Pancreas (tissue), 10 donors: ENCODE results near the gene OPN4. TPM values are rescaled to one million over a fixed set of nuclear protein-coding genes. Genes with fewer than 3 reads are reported as not detected.

ENCODE experiments used
- ATAC-seq, 4 donors: fragments of 200-7000 bp; cut with Tn5 transposase; one replicate each; pipeline versions ENCODE4 v1.8.0 to v1.9.1; 2020; ENCODE audit warnings: mild to moderate bottlenecking in 4 of 4, moderate library complexity in 4 of 4
- DNase-seq, 6 donors: peaks; one replicate each; pipeline ENCODE4 v3.0.0-alpha.2; 2020
- FAIRE-seq: peaks from 2 replicates; lab custom pipeline; 2012; peaks lifted over from hg19 to GRCh38; lab: Jason Lieb, UNC
- H3K27ac ChIP-seq, 4 donors: fragments of 200-600 bp; sonication (generic); 1 replicate in 3 of 4; 2 replicates in 1 of 4; pipeline versions ENCODE4 v1.5.0 to v1.8.0; 2020
- H3K27me3 ChIP-seq, 4 donors: fragments of 200-600 bp; one replicate each; pipeline ENCODE4 v1.8.0; 2021
- H3K36me3 ChIP-seq, 3 donors: fragments of 200-600 bp; sonication (generic) in 1 of 3; one replicate each; pipeline versions ENCODE4 v1.5.0 to v1.8.0; 2020 to 2021
- H3K4me1 ChIP-seq, 3 donors: fragments of 200-600 bp; one replicate each; pipeline ENCODE4 v1.8.0; 2021
- H3K4me3 ChIP-seq, 4 donors: fragments of 200-600 bp; sonication (generic) in 2 of 4; one replicate each; pipeline versions ENCODE4 v1.5.0 to v1.8.0; 2020 to 2021
- H3K9me3 ChIP-seq, 4 donors: fragments of 200-600 bp; one replicate each; pipeline ENCODE4 v1.8.0; 2021
- WGBS, 2 donors: extraction: QIAGEN DNeasy Blood & Tissue Kit; methylation state at CpG; one replicate each; pipeline ENCODE4 v1.1.7; 2013; 5-methylcytosine and 5-hydroxymethylcytosine counted together
- intact Hi-C, 3 donors: fragments of 100-400 bp; cut with DNase I; formaldehyde crosslinking; loops; one replicate each; pipeline versions ENCODE4 v1.11.1 to v1.14.2; 2022
- polyA plus RNA-seq, 2 donors: library from polyadenylated mRNA; stranded (reverse); fragments of 200-250 nt; gene quantifications; one replicate each; pipeline ENCODE4 v1.2.3, GENCODE V29; 2013
- total RNA-seq, 6 donors: library from RNA; stranded (reverse); fragmentation: NEBNext Ultra II Directional in 4 of 6; extraction: Animal tissue kit (Norgen Biotek cat#: 25700) in 4 of 6; gene quantifications; one replicate each; pipeline versions ENCODE4 v1.2.1 to v1.2.4, GENCODE V29; 2021 to 2023
- TF ChIP-seq, protein P1 (sequence below), 4 donors: fragments of 200-600 bp; sonication (generic) in 3 of 4; IDR thresholded peaks; one replicate each; pipeline versions ENCODE4 v1.5.0 to v1.8.0; 2021; ENCODE audit warnings: antibody characterized with exemption in 4 of 4
- donor health status: healthy with polysubstance abuse.
- donor health status: DM: no; HTN: no; CAD: no; lungs with moderate emphysema.
- donor health status: DM: no; HTN: no; CAD: no.
- donor health status: control.
- donor health status: control.
- donor health status: Bipolar disorder and iron deficiency.
- donor health status: DM: yes; HTN: yes; CAD: no.
- donor health status: DM: no; HTN: no; CAD: no.
- donor health status: DM: no; HTN: no; CAD: no.
- donor health status: DM: yes; HTN: yes; CAD: no.

The OPN4 gene
- total and polyA plus RNA-seq, 8 donors, result not detected

DNA sequence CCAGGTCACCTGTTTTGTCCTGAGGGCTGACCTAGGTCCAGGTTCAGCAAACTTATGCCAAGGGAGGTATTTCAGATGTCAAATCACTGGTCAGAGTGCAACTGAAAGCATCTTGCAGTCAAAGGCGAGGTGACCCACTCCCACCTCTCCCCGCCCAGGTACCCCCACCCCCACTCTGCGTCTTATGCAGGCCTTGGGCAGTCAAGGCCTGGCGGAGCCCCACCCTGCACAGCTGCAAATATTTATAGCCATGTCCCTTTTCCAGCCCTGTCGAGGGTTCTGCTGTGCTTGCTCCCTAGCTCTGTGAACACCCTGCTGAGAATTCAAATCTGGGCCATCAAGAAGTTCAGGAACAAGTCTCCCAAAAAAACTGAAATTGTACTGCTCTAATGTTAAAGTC lies 61.5 kb downstream of the OPN4 start:
- no peak for FAIRE-seq
- Histone ChIP-seq H3K4me1 (no peaks in the 10 kb centered on the region), H3K9me3 (no peaks in the 10 kb centered on the region), H3K36me3 (no peaks in the 10 kb centered on the region), H3K4me3 (no peak overlapping the region), H3K27me3 (no peaks in the 10 kb centered on the region), H3K27ac (no peak overlapping the region)
- TF ChIP-seq, protein P1, sequence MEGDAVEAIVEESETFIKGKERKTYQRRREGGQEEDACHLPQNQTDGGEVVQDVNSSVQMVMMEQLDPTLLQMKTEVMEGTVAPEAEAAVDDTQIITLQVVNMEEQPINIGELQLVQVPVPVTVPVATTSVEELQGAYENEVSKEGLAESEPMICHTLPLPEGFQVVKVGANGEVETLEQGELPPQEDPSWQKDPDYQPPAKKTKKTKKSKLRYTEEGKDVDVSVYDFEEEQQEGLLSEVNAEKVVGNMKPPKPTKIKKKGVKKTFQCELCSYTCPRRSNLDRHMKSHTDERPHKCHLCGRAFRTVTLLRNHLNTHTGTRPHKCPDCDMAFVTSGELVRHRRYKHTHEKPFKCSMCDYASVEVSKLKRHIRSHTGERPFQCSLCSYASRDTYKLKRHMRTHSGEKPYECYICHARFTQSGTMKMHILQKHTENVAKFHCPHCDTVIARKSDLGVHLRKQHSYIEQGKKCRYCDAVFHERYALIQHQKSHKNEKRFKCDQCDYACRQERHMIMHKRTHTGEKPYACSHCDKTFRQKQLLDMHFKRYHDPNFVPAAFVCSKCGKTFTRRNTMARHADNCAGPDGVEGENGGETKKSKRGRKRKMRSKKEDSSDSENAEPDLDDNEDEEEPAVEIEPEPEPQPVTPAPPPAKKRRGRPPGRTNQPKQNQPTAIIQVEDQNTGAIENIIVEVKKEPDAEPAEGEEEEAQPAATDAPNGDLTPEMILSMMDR (IDR thresholded peaks at IDR 0.05), result no peak
- WGBS, 2 donors, result 75 to 84% methylated on average over 5 of the region's 5 CpGs
- intact Hi-C loops, result no loop called here
- ATAC-seq, result no peak
- no peak for DNase-seq

Other genes starting within 250 kb of the OPN4 start
- gene WAPL, start 132.8 kb upstream of the OPN4 start, total RNA-seq, result 10 to 100 TPM; 10.8 to 22.0 (median 13.5) TPM
- gene WAPL, start 132.8 kb upstream of the OPN4 start, polyA plus RNA-seq, result 10 to 100 TPM in 1 of 2 donors, 1 to 10 TPM in 1; 7.1 to 11.8 TPM
- gene LDB3, start 14.0 kb downstream of the OPN4 start, total RNA-seq, result under 1 TPM; 0.14 to 0.59 (median 0.30) TPM
- gene LDB3, start 14.0 kb downstream of the OPN4 start, polyA plus RNA-seq, result 1 to 10 TPM; 1.3 to 2.1 TPM
- 10 to 100 TPM in 5 of 6 donors, 1 to 10 TPM in 1; 9.9 to 22.3 (median 13.5) TPM for gene BMPR1A, start 102.1 kb downstream of the OPN4 start, total RNA-seq
- 1 to 10 TPM; 3.5 to 6.6 TPM for gene BMPR1A, start 102.1 kb downstream of the OPN4 start, polyA plus RNA-seq